Measurements from ENCODE around the gene ABCB10. TPM values are rescaled to one million over a fixed set of nuclear protein-coding genes. Genes with fewer than 3 reads are reported as not detected.

ABCB10 gene
- total RNA-seq, 1 donor from 2014 or later, result 17.3 TPM

- intact Hi-C loops (cut with DNase I), result no loop called here
- ATAC-seq (no peak), DNase-seq (no peak)
- Histone ChIP-seq H3K9me3 (no peaks in the 10 kb centered on the region), H3K4me1 (no peaks in the 10 kb centered on the region), H3K27ac (no peak overlapping the region), H3K27me3 (no peaks in the 10 kb centered on the region), H3K36me3 (peaks cover 26% of the 10 kb centered on the region), H3K4me3 (no peak overlapping the region)
- TF ChIP-seq CTCF (IDR thresholded peaks at IDR 0.05), result no peak
These were observed 7.5 kb downstream of the ABCB10 start for GRCh38 chr1:229550812-229551567.

GRCh38 chr1:229547542-229547941 is 11.0 kb downstream of the ABCB10 start:
- intact Hi-C loops (cut with DNase I), result no loop called here
- no peak overlapping the region for H3K4me3 ChIP-seq
- ATAC-seq, result no peak

GRCh38 chr1:229544587-229544986 is 13.9 kb downstream of the ABCB10 start:
- DNase-seq, result no peak
- Histone ChIP-seq H3K27ac (no peak overlapping the region), H3K36me3 (peaks cover 77% of the 10 kb centered on the region), H3K4me3 (no peak overlapping the region), H3K4me1 (no peaks in the 10 kb centered on the region), H3K9me3 (no peaks in the 10 kb centered on the region), H3K27me3 (no peaks in the 10 kb centered on the region)
- no peak for TF ChIP-seq CTCF (IDR thresholded peaks at IDR 0.05)
- no peak for ATAC-seq
- intact Hi-C loops (cut with DNase I), result no loop called here

More at GRCh38 chr1:229547542-229547941, 11.0 kb downstream of the ABCB10 start:
- no peak for TF ChIP-seq CTCF (IDR thresholded peaks at IDR 0.05)
- H3K36me3 ChIP-seq, result peaks cover 51% of the 10 kb centered on the region
- DNase-seq, result no peak
- no peaks in the 10 kb centered on the region for H3K9me3 ChIP-seq
- no peaks in the 10 kb centered on the region for H3K27me3 ChIP-seq
- H3K4me1 ChIP-seq, result no peaks in the 10 kb centered on the region
- H3K27ac ChIP-seq, result no peak overlapping the region

GRCh38 chr1:229539863-229540506 is 18.5 kb downstream of the ABCB10 start:
- intact Hi-C loops (cut with DNase I), result no loop called here
- DNase-seq (no peak), ATAC-seq (no peak)
- H3K4me1 ChIP-seq, result no peaks in the 10 kb centered on the region
- H3K9me3 ChIP-seq, result no peaks in the 10 kb centered on the region
- no peak overlapping the region for H3K27ac ChIP-seq
- H3K27me3 ChIP-seq, result no peaks in the 10 kb centered on the region
- TF ChIP-seq CTCF (IDR thresholded peaks at IDR 0.05), result no peak
- H3K4me3 ChIP-seq, result no peak overlapping the region
- H3K36me3 ChIP-seq, result peaks cover 80% of the 10 kb centered on the region

- intact Hi-C loops (cut with DNase I), result no loop called here
- no peak overlapping the region for H3K27ac ChIP-seq
- H3K9me3 ChIP-seq, result no peaks in the 10 kb centered on the region
- H3K4me1 ChIP-seq, result no peaks in the 10 kb centered on the region
- H3K36me3 ChIP-seq, result peaks cover 77% of the 10 kb centered on the region
- H3K27me3 ChIP-seq, result no peaks in the 10 kb centered on the region
- DNase-seq (no peak), ATAC-seq (no peak)
- H3K4me3 ChIP-seq, result no peak overlapping the region
- no peak for TF ChIP-seq CTCF (IDR thresholded peaks at IDR 0.05)
These were observed 19.6 kb downstream of the ABCB10 start for GRCh38 chr1:229538945-229539344.

All from upper lobe of right lung (tissue), 1 donor.